ENCODE results near the gene PYURF. TPM values are rescaled to one million over a fixed set of nuclear protein-coding genes. Genes with fewer than 3 reads are reported as not detected.

PYURF gene
- total and polyA plus RNA-seq, 9 of the 15 experiments (the other 6 are each of a cell fraction or from before 2014, with no cell fraction given) = 22.5 to 199 (median 108) TPM

DNA sequence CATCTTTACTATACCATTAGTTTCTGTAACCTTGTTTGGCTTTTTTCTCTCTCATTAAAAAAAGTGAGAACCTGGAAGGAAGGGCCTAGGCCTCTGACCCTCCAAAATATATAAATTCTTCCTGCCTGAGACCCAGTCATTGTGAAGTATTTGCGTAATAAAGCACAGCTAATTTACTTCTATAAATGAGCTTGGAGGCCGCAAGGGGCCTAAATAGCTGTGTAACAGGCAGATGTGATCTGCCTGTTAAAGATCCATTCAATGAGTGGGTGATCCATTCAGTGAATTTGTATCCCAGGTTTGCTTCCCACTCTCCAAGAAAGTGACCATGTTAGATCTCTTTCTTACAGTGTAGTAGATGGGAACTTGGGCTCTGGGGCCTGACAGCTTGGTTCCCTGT is 595 bp upstream of the PYURF start:
- Histone ChIP-seq H2AFZ (ENCODE audit: low read depth, low read length) (peak overlapping the region; percentile 95), H3K4me2 (ENCODE audit: insufficient read depth, low read length) (peak overlapping the region; percentile 90), H3K27ac (ENCODE audit: extremely low read depth, low read depth, low read length) (peak overlapping the region; percentile 70), H4K20me1 (replicated peaks; ENCODE audit: control insufficient read depth, insufficient read depth, low read length) (no peaks in the 10 kb centered on the region; the same call in 1 of the 2 replicates), H3K36me3 (ENCODE audit: control insufficient read depth, insufficient read depth, low read length) (peaks cover 22% of the 10 kb centered on the region), H3K9me3 (replicated peaks; ENCODE audit: control insufficient read depth, insufficient read depth, low read depth, low read length) (no peaks in the 10 kb centered on the region), H3K4me3 (peak overlapping the region; percentile 85), H3K9ac (ENCODE audit: insufficient read depth in 1 of 2, low read depth in 2 of 2, low read length in 2 of 2) (peak overlapping the region in 1 of 2 experiments; percentile 89; a peak in 2 of 4 replicates), H3K27me3 (ENCODE audit: control insufficient read depth in 2 of 2, insufficient read depth in 2 of 2, low read length in 2 of 2) (no peaks in the 10 kb centered on the region), H3K4me1 (replicated peaks in 1 of 2; ENCODE audit: control insufficient read depth in 2 of 2, insufficient read depth in 2 of 2, low read length in 2 of 2) (peaks cover 7 to 12% of the 10 kb centered on the region in 2 experiments; a peak in 3 of 5 replicates), H3K9me1 (ENCODE audit: control insufficient read depth, insufficient read depth, low read length) (no peaks in the 10 kb centered on the region), H3K79me2 (ENCODE audit: control insufficient read depth, insufficient read depth, low read length) (peaks cover 30% of the 10 kb centered on the region)
- FAIRE-seq (peak; percentile 23), ATAC-seq (no peak), DNase-seq (ENCODE audit: extremely low read depth in 1 of 4, low spot score in 3 of 4) (peak in 2 of 4 experiments; percentile 11 to 24)
- ChIA-PET CTCF (ENCODE audit: low intra/inter-chr PET ratio) (no interaction called here), POLR2A (interaction anchor here (1.1 kb wide), 1 partner anchor 308 kb away, joined by 3 read pairs; no protein-coding TSS in a partner anchor)
- 14% methylated on average over 2 of the region's 2 CpGs for WGBS (ENCODE audit: insufficient coverage, low coverage, missing lambda C conversion rate)
- in situ Hi-C loops (cut with MboI) (no loop called here), intact Hi-C loops (cut with micrococcal nuclease) (loop anchor here (10.0 kb wide), 1 partner anchor 591 kb away; the partner anchor contains the start of gene TIGD2)
- TSS peak; percentile 94 for BruUV-seq (replicated peaks)
- TF ChIP-seq ELK3 (CRISPR knock-in tag; IDR thresholded peaks at IDR 0.05) (no peak), ZNF79 (CRISPR knock-in tag; IDR thresholded peaks at IDR 0.05; ENCODE audit: low read depth) (no peak)

GRCh38 chr4:88522702-88523324 is 763 bp downstream of the PYURF start:
- Histone ChIP-seq H3K27ac (ENCODE audit: extremely low read depth, low read depth, low read length) (peak overlapping the region; percentile 79), H3K4me1 (replicated peaks in 1 of 2; ENCODE audit: control insufficient read depth in 2 of 2, insufficient read depth in 2 of 2, low read length in 2 of 2) (peaks cover 10 to 14% of the 10 kb centered on the region in 2 experiments; a peak in 4 of 5 replicates), H3K27me3 (ENCODE audit: control insufficient read depth in 2 of 2, insufficient read depth in 2 of 2, low read length in 2 of 2) (no peaks in the 10 kb centered on the region), H3K9ac (ENCODE audit: insufficient read depth in 1 of 2, low read depth in 2 of 2, low read length in 2 of 2) (peak overlapping the region; percentile 89 to 100), H3K9me3 (replicated peaks; ENCODE audit: control insufficient read depth, insufficient read depth, low read depth, low read length) (no peaks in the 10 kb centered on the region), H3K9me1 (ENCODE audit: control insufficient read depth, insufficient read depth, low read length) (no peaks in the 10 kb centered on the region), H4K20me1 (replicated peaks; ENCODE audit: control insufficient read depth, insufficient read depth, low read length) (no peaks in the 10 kb centered on the region; the same call in 1 of the 2 replicates), H3K79me2 (ENCODE audit: control insufficient read depth, insufficient read depth, low read length) (peaks cover 30% of the 10 kb centered on the region), H3K4me3 (peak overlapping the region; percentile 85), H3K36me3 (ENCODE audit: control insufficient read depth, insufficient read depth, low read length) (peaks cover 22% of the 10 kb centered on the region), H3K4me2 (ENCODE audit: insufficient read depth, low read length) (peak overlapping the region; percentile 90), H2AFZ (ENCODE audit: low read depth, low read length) (peak overlapping the region; percentile 95)
- DNase-seq (ENCODE audit: extremely low read depth in 1 of 4, low spot score in 3 of 4) (peak; percentile 39 to 82 (median 52)), FAIRE-seq (peak; percentile 59), ATAC-seq (peak; percentile 78)
- ChIA-PET POLR2A (interaction anchor here (0.6 to 1.1 kb wide), 2 partner anchors 38 to 307 kb away, joined by 3 read pairs; no protein-coding TSS in a partner anchor), CTCF (ENCODE audit: low intra/inter-chr PET ratio) (no interaction called here)
- intact Hi-C loops (cut with micrococcal nuclease) = loop anchor here (10.0 kb wide), 1 partner anchor 592 kb away; the partner anchor contains the start of gene TIGD2
- BruUV-seq (replicated peaks) = no TSS peak
- WGBS (ENCODE audit: insufficient coverage, low coverage, missing lambda C conversion rate) = under 1% methylated on average over 24 of the region's 28 CpGs
- in situ Hi-C loops (cut with MboI) = no loop called here
- TF ChIP-seq ZNF23 (CRISPR knock-in tag; IDR thresholded peaks at IDR 0.05) (no peak), CREB5 (CRISPR knock-in tag; IDR thresholded peaks at IDR 0.05) (no peak), HOMEZ (CRISPR knock-in tag; IDR thresholded peaks at IDR 0.05) (no peak), ETS2 (tag; IDR thresholded peaks at IDR 0.05; ENCODE audit: borderline replicate concordance, poor library complexity, severe bottlenecking) (no peak)
- TF ChIP-seq, protein P1, sequence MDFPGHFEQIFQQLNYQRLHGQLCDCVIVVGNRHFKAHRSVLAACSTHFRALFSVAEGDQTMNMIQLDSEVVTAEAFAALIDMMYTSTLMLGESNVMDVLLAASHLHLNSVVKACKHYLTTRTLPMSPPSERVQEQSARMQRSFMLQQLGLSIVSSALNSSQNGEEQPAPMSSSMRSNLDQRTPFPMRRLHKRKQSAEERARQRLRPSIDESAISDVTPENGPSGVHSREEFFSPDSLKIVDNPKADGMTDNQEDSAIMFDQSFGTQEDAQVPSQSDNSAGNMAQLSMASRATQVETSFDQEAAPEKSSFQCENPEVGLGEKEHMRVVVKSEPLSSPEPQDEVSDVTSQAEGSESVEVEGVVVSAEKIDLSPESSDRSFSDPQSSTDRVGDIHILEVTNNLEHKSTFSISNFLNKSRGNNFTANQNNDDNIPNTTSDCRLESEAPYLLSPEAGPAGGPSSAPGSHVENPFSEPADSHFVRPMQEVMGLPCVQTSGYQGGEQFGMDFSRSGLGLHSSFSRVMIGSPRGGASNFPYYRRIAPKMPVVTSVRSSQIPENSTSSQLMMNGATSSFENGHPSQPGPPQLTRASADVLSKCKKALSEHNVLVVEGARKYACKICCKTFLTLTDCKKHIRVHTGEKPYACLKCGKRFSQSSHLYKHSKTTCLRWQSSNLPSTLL (IDR thresholded peaks at IDR 0.05) = no peak

Data from K562 (cell line).